ENCODE data around the gene NPAS2.

The NPAS2 gene

GRCh38 chr2:100948942-100949811 is 129.2 kb downstream of the NPAS2 start:
- no peak for DNase-seq

GRCh38 chr2:100952512-100952911 is 132.6 kb downstream of the NPAS2 start:
- no peak for DNase-seq

GRCh38 chr2:100953406-100954043 is 133.6 kb downstream of the NPAS2 start:
- no peak for DNase-seq

- DNase-seq = no peak
These were observed 134.1 kb downstream of the NPAS2 start for GRCh38 chr2:100954044-100954420.

- DNase-seq = no peak
These were observed 135.3 kb downstream of the NPAS2 start for GRCh38 chr2:100955226-100955625.

GRCh38 chr2:100956081-100956480 is 136.1 kb downstream of the NPAS2 start:
- no peak for DNase-seq

GRCh38 chr2:100957996-100958653 is 138.2 kb downstream of the NPAS2 start:
- DNase-seq = no peak

GRCh38 chr2:100959225-100959880 is 139.4 kb downstream of the NPAS2 start:
- DNase-seq = no peak

- DNase-seq = no peak
These were observed 140.7 kb downstream of the NPAS2 start for GRCh38 chr2:100960688-100961087.

GRCh38 chr2:100962366-100963025 is 142.6 kb downstream of the NPAS2 start:
- no peak for DNase-seq

- no peak for DNase-seq
These were observed 143.1 kb downstream of the NPAS2 start for GRCh38 chr2:100963026-100963375.

GRCh38 chr2:100964222-100964621 is 144.3 kb downstream of the NPAS2 start:
- no peak for DNase-seq

- DNase-seq = no peak
These were observed 144.8 kb downstream of the NPAS2 start for GRCh38 chr2:100964681-100965169.

- DNase-seq = no peak
These were observed 145.7 kb downstream of the NPAS2 start for GRCh38 chr2:100965596-100965995.

- no peak for DNase-seq
These were observed 147.8 kb downstream of the NPAS2 start for GRCh38 chr2:100967716-100968115.

- DNase-seq = no peak
These were observed 148.5 kb downstream of the NPAS2 start for GRCh38 chr2:100968146-100969145.

- no peak for DNase-seq
These were observed 150.1 kb downstream of the NPAS2 start for GRCh38 chr2:100969998-100970397.

GRCh38 chr2:100971221-100971620 is 151.3 kb downstream of the NPAS2 start:
- DNase-seq = no peak

- no peak for DNase-seq
These were observed 152.5 kb downstream of the NPAS2 start for GRCh38 chr2:100972452-100972851.

GRCh38 chr2:100974712-100975520 is 155.0 kb downstream of the NPAS2 start:
- DNase-seq = no peak

- no peak for DNase-seq
These were observed 155.5 kb downstream of the NPAS2 start for GRCh38 chr2:100975521-100975785.
